ENCODE data around the gene USP33. TPM values are rescaled to one million over a fixed set of nuclear protein-coding genes. Genes with fewer than 3 reads are reported as not detected.

Gene USP33
- total RNA-seq, 1 experiment from 2014 or later = 51.5 TPM

GRCh38 chr1:77672374-77672773 is 87.3 kb downstream of the USP33 start:
- WGBS (ENCODE audit: extremely low coverage, insufficient read length, low lambda C conversion rate) = no CpG with 5 or more reads among the region's 2 CpGs
- Histone ChIP-seq H2BK5ac (ENCODE audit: insufficient read length, low read length) (no peak overlapping the region), H4K91ac (ENCODE audit: insufficient read length, low read depth, low read length) (no peak overlapping the region), H3K27ac (ENCODE audit: insufficient read length, low read depth, low read length) (no peak overlapping the region), H3K56ac (ENCODE audit: insufficient read length, low read depth, low read length) (no peak overlapping the region), H3K23ac (ENCODE audit: insufficient read length, low read depth, low read length) (no peak overlapping the region), H3K27me3 (ENCODE audit: insufficient read depth, low read length) (no peaks in the 10 kb centered on the region), H4K5ac (ENCODE audit: insufficient read length, low read depth, low read length) (no peak overlapping the region), H4K20me1 (ENCODE audit: control insufficient read depth, insufficient read depth, insufficient read length) (no peaks in the 10 kb centered on the region), H2AFZ (ENCODE audit: low read length) (no peak overlapping the region), H2AK5ac (ENCODE audit: insufficient read length, low read length) (no peak overlapping the region), H2BK20ac (ENCODE audit: low read depth, low read length, poor library complexity, severe bottlenecking) (no peak overlapping the region), H2BK12ac (ENCODE audit: insufficient read length, low read depth, low read length) (no peak overlapping the region), H3K23me2 (ENCODE audit: insufficient read length, low read depth, low read length, poor library complexity, severe bottlenecking) (no peaks in the 10 kb centered on the region), H3K4me1 (ENCODE audit: insufficient read depth, low read length) (no peaks in the 10 kb centered on the region; the same call in 1 of the 2 replicates), H3K4me2 (ENCODE audit: insufficient read depth, insufficient read length, low read length) (no peak overlapping the region), H3K9me3 (ENCODE audit: control insufficient read depth, low read depth, low read length) (no peaks in the 10 kb centered on the region), H4K8ac (replicated peaks; ENCODE audit: insufficient read length, low read depth, low read length) (no peak overlapping the region), H3K18ac (ENCODE audit: insufficient read length, low read depth, low read length) (no peak overlapping the region), H2BK120ac (ENCODE audit: low read depth, low read length, poor library complexity, severe bottlenecking) (no peak overlapping the region), H2BK15ac (ENCODE audit: low read depth, low read length) (no peak overlapping the region), H3K79me2 (ENCODE audit: insufficient read depth, low read length) (peaks cover 13% of the 10 kb centered on the region; the same call in 1 of the 2 replicates), H3K14ac (ENCODE audit: insufficient read depth, low read length) (no peak overlapping the region), H3T11ph (ENCODE audit: low read length) (no peak overlapping the region), H3K9ac (ENCODE audit: extremely low read depth, insufficient read length, low read length) (no peak overlapping the region), H3K4ac (ENCODE audit: low read depth, low read length) (no peak overlapping the region), H3K79me1 (ENCODE audit: insufficient read depth, low read depth, low read length, poor library complexity, severe bottlenecking) (peaks cover 10% of the 10 kb centered on the region)
- no peak overlapping the region for H3K27ac Mint-ChIP-seq
- no peak for TF ChIP-seq CTCF (conservative IDR thresholded peaks at IDR 0.05)
- peaks cover 18 to 26% of the 10 kb centered on the region in 2 experiments for H3K4me1 Mint-ChIP-seq
- no peak for DNase-seq
- H3K36me3 Mint-ChIP-seq (ENCODE audit: insufficient read depth in 1 of 3, low read depth in 3 of 3) = peaks cover 0 to 4% (median 3%) of the 10 kb centered on the region in 3 experiments; a peak in 2 of 7 replicates
- no peaks in the 10 kb centered on the region for H3K9me3 Mint-ChIP-seq
- no peaks in the 10 kb centered on the region for H3K27me3 Mint-ChIP-seq (ENCODE audit: low read depth)
- H3K4me3 Mint-ChIP-seq = no peak overlapping the region

Measured in H9 (cell line).